GM12873 (cell line): ENCODE data around the gene SYT17.

ENCODE experiments used
- CTCF ChIP-seq: IDR thresholded peaks from 2 replicates; pipeline ENCODE4 v1.5.1; 2012; ENCODE audit warnings: low read depth, mild to moderate bottlenecking, moderate library complexity, low read length, control low read depth; ENCODE audit not compliant: insufficient read depth; ENCODE audit errors: missing control alignments

Gene SYT17

GRCh38 chr16:19186408-19186807 is 18.4 kb downstream of the SYT17 start:
- no peak for TF ChIP-seq CTCF

- no peak for TF ChIP-seq CTCF
Measured at GRCh38 chr16:19188406-19188805, 20.4 kb downstream of the SYT17 start.

GRCh38 chr16:19192865-19193264 is 24.8 kb downstream of the SYT17 start:
- TF ChIP-seq CTCF = no peak

GRCh38 chr16:19196871-19197270 is 28.8 kb downstream of the SYT17 start:
- no peak for TF ChIP-seq CTCF

- no peak for TF ChIP-seq CTCF
Measured at GRCh38 chr16:19203374-19203966, 35.4 kb downstream of the SYT17 start.

GRCh38 chr16:19210280-19210924 is 42.4 kb downstream of the SYT17 start:
- peak; percentile 5 for TF ChIP-seq CTCF

GRCh38 chr16:19210968-19211367 is 42.9 kb downstream of the SYT17 start:
- no peak for TF ChIP-seq CTCF
